ENCODE measurements around the gene GSTT2.
"Not testable (repeated sequence)": the region's sequence is repeated elsewhere in the genome, so short reads cannot be mapped to it uniquely, and the experiment has no call there.

The GSTT2 gene

DNA sequence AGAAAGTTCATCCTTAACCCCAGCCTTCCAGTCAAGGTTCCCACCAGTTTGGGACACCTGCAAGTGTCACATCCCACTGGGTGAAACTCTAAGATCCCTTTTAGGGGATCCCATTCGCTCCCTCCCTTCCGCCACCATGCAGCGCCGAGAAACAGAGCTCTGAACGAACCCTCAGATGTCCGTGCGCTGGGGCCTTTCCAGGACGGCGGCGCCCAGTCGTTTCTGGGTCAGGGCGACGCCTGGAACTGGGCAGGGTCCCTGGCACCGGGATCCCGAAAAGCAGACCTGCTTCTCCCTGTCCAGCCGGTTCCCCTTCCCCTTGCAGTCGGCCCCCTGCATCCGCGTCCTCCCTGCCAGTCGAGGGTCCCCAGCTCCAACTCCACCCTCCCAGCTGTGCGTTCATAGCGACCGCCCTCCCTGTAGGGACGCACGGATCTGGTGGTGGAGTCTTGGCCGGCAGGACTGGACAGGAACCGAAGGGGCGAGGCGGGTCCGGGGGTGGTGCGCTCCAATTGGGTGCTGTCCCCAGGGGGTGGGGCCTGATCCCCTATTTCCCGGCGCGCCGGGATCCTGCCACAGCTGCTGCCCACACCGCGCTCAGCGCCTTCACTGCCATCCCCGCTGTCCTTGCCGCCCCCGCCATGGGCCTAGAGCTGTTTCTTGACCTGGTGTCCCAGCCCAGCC is at the start of gene GSTT2:
Gene GSTT2 (plus strand): TSS at position 578 of the 684 bp plus-strand sequence.
- DNase-seq (ENCODE audit: low read depth), result not testable (repeated sequence)

DNA sequence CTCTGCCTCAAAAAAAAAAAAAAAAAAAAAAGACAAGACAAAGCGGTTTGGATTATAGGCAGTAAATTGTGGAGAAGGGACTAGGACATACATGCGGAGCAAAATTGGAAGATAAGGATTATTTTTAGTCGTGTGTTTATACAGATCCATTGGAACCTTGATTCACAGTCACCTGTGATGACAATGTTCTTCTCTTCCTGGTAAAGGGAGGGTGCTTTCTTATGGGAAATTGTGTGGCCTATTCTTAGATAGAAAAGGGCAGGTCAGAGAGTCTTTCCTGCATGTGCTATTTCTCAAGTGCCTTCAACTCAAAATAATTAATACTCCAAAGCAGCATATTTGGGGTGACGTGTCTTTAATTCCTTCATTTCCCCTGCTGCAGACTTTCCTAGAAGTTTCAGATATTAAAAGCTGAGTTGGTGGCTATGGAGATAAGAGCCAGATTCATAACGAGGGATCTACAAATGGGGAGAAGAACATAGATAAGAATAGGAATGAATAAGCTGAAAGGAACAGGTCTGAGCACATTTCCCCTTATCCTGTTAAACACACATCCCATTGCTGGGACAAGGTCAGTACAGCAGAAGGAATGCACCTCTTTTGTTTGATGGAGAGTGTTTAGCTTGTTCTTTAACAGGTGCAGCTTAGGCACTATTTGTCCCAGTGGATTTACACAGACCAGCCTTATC is 41.5 kb upstream of the GSTT2 start:
- DNase-seq (ENCODE audit: low read depth), result no peak

DNA sequence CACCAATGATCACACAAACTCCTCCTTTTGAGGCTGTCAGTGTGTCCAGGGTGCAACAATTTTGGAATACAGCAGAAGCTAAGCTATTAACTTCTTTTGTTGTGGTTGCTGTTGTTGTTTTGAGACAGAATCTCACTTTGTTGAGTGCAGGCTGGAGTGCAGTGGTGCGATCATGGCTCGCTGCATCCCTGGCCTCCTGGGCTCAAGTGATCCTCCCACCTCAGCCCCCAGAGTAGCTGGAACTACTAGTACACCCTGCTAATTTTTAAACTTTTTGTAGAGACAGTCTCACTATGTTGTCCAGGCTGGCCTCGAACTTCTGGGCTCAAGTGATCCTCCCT is 40.9 kb upstream of the GSTT2 start:
- DNase-seq (ENCODE audit: low read depth), result no peak

DNA sequence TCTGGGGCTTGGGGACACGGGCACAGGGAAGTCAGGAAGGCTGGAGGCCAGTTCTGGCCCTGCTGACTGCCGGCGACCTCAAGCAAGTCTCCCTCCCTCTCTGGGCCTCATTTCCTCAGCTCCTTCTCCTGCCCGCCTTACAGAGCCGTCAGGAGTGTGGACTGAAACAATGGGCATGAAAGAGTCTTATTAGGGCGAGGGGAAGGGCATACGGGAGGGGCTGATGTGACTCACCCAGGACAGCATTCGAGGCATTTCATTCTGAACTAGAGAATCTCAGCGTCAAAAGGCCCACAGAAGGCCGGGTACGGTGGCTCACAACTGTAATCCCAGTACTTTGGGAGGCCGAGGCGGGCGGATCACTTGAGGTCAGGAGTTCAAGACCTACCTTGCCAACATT is 39.8 kb upstream of the GSTT2 start:
- not testable (repeated sequence) for DNase-seq (ENCODE audit: low read depth)

DNA sequence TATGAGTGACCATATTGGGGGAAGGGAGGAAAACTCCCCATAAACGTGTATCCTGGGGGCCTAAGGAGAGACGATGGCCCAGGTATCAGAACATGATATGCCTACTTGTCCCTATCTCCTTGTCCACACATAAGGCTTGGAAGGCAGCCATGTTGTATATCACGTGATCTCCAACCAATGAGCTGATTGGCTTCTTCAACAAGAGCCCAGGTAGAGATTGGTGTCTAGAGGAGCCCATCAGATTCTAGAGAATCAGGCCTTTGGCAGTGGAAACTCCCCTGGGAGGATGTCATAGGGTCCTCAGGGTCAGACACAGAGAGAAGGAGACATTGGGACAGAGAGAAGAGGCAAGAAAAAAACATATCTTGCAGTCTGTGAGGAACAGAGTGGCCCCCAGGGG is 32.5 kb upstream of the GSTT2 start:
- DNase-seq (ENCODE audit: low read depth), result not testable (repeated sequence)

DNA sequence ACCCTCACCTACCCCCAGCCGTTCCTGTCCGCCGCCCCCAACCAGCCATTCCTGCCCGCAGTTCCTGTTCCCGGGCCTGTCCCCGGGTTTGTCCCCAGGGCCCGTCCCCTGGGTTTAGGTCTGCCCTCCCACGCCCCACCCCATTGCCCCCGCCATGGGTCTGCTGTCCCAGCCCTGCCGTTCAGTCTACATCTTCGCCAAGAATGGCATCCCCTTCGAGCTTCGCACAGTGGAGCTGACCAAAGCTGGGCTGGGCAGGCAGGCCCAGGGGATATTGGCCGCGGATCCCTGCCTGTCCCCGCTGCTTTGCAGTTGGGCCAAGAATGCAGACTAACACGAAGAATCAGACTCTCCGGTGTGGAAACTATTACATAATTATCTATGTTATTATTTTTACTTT is 30.2 kb upstream of the GSTT2 start:
- not testable (repeated sequence) for DNase-seq (ENCODE audit: low read depth)

DNA sequence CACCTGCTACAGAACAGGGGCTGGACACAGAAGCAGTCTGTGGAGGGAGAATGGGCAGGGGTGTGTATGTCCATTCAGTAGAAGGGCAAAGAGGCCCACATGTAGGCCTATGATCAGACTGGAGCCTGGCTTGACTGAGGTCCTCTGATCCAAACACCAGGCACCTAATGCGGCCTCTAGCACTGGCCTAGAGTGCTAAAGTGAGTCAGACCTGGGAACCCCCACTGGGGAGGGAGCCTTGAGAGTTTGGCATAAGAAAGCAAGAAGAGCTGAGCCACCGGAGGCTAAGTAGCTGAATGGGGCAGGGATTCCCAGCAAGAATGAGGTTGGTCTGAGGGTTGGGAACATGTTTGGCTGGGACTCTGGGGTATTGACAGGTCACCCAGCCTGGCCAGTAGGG is 28.6 kb upstream of the GSTT2 start:
- not testable (repeated sequence) for DNase-seq (ENCODE audit: low read depth)

DNA sequence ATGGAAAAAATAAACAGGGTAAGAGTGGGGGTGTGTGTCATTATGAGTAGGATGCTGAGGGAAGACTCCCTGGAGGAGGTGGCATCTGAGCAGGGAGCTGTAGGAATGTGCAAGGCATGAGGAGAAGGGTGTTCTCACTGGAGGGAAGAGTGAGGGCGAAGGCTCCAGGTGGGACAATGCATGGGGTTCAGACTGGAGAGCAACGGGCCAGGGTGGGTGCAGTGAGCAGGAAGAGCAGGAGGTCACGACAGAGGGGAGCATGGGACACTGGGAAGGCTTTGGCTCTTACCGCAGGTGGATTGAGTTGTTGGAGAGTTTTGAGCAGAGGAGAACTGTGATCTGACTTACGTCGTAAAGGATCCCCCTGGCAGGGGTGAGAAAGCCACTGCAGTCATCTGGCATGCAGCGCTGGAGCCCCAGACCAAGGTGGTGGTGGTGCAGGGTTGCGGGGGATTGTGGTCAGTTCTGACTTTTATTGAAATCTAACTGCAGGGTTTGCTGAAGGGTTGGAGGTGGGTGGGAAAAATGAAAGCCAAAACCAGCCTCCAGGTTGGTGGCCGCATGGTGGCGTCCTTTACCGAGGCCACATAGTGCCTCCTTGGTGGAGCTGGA is 27.0 kb upstream of the GSTT2 start:
- DNase-seq (ENCODE audit: low read depth), result not testable (repeated sequence)

DNA sequence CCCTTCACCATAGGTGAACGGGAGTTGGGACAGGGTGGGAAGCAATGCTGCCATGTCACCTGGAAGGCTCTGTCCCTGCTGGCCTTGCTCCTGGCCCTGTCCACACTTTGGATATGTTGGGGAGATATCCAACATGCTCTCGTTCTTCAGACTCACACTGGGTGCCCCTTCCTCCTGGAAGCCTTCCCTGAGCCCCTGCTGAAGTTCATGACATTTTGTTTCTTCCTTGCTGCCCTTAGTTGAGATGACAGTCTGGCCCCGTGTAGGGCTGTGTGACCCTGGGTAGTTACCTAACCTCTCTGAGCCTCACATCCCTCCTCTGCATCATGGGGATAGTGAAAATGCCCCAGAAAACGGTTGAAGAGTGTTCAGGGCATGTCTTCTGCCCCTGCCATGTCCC is 26.4 kb upstream of the GSTT2 start:
- DNase-seq (ENCODE audit: low read depth), result not testable (repeated sequence)

DNA sequence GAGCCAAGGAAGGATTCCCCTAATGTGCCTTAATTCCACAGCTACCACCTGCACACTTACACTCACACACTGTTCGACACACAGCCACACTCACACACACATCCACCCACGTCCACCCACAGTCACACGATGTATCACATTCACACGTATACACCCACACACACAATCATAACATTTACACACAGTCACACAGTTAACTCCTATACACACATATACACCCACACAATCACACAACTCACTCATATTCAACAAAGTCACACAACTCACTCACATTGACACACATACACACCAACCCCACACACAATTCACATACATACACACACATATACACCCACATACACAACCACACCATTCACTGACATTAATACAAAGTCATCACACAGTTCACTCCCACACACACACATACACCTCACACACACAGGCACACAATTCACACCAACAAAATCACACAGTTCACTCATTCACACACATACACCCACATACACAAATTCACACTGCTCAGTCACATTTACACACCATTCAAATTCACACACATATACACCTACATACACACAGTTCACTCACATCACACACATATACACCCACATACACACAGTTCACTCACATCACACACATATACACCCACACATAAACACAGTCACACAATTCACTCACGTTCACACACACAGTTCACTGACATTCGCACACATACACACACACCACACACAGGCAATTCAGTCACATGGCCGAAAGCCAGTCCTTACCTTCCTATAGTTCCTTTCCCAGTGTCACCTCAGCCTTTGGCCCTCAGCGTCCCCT is 25.5 kb upstream of the GSTT2 start:
- not testable (repeated sequence) for DNase-seq (ENCODE audit: low read depth)

DNA sequence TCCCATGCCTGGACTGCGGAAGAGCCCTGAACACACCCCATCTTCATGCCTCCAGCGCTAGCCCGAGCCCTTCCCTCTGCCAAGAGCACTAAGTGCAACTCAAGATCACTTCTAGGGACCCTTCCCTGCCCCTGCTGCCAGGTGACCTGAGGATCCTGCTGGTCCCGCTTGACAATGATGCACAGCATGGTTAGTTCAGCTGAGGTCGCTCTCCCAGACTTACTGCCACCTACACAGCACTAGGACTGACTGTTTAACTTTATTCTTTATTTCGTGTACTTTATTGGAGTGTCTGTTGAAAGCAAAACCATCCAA is 25.0 kb upstream of the GSTT2 start:
- DNase-seq (ENCODE audit: low read depth), result not testable (repeated sequence)

DNA sequence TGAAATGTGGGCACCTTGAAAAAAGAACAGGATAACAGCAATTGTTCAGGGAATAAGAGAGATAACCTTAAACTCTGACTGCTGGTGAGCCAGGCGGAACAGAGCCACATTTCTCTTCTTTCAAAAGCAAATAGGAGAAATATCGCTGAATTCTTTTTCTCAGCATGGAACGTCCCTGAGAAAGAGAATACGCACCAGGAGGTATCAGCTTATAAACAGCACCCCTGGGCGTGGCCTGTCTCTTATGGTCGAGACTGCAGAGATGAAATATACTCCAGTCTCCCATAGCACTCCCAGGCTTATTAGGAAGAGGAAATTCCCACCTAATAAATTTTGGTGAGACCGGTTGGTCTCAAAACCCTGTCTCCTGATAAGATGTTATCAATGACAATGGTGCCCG is 24.0 kb upstream of the GSTT2 start:
- not testable (repeated sequence) for DNase-seq (ENCODE audit: low read depth)

DNA sequence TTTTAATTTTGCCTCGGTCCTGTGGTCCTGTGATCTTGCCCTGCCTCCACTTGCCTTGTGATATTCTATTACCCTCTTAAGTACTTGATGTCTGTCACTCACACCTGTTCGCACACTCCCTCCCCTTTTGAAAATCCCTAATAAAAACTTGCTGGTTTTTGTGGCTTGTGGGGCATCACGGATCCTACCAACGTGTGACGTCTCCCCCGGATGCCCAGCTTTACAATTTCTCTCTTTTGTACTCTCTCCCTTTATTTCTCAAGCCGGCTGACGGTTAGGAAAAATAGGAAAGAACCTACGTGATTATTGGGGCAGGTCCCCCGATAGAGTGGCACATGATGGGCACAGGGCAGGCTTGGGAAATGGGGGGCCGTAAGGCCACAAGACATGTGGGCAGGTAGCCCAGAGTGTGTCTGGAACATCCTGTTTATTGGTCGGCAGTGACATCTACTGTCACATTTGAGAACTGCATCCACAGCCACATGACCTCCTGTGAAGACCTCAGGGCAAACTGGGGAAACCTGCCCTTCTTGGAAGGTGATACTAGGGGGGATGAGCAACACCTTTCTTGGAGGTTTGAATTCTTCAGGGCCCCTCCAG is 23.5 kb upstream of the GSTT2 start:
- DNase-seq (ENCODE audit: low read depth), result peak; percentile 62

DNA sequence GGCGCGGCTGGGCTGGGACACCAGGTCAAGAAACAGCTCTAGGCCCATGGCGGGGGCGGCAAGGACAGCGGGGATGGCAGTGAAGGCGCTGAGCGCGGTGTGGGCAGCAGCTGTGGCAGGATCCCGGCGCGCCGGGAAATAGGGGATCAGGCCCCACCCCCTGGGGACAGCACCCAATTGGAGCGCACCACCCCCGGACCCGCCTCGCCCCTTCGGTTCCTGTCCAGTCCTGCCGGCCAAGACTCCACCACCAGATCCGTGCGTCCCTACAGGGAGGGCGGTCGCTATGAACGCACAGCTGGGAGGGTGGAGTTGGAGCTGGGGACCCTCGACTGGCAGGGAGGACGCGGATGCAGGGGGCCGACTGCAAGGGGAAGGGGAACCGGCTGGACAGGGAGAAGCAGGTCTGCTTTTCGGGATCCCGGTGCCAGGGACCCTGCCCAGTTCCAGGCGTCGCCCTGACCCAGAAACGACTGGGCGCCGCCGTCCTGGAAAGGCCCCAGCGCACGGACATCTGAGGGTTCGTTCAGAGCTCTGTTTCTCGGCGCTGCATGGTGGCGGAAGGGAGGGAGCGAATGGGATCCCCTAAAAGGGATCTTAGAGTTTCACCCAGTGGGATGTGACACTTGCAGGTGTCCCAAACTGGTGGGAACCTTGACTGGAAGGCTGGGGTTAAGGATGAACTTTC is 18.7 kb upstream of the GSTT2 start, which contains the start of gene GSTT2B:
Gene GSTT2B (minus strand): TSS at position 112 of the 688 bp plus-strand sequence. CDS start 64 bp downstream, at position 48.
- not testable (repeated sequence) for DNase-seq (ENCODE audit: low read depth)

DNA sequence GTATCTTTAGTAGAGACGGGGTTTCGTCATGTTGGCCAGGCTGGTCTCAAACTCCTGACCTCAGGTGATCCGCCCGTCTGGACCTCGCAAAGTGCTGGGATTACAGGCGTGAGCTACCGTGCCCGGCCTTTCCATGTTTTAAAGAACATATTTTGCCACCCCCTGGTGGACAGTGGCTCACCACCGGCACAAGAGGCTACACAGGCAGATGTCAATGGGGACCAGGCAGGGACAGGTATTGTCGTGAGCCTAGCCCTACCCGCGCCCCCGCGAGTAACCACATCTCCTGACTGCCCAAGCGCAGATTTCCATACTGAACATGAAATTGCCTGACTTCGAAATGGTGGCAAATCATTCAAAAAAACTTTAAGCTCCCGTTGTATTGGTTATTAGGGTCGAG is 13.8 kb upstream of the GSTT2 start:
- DNase-seq (ENCODE audit: low read depth), result not testable (repeated sequence)

DNA sequence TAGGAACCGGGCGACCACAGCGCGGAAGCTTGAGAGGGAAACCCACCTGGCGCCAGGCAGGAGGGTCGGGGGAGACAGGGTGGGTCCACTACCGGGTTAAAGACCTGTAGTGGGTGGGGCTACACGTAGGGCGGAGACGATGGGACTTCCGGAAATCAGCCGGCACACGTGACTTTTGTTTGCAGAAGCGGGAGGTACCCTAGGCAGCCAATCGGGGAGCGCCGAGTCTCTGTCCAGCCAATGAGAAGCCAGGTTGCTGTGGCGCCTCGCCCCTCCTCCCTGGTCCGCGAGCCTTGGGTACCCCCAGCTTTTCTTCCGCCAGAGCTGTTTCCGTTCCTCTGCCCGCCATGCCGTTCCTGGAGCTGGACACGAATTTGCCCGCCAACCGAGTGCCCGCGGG is 13.4 kb upstream of the GSTT2 start, which contains the start of gene DDTL:
Gene DDTL (plus strand): TSS at position 321 of the 400 bp plus-strand sequence. CDS start 27 bp downstream, at position 348.
- DNase-seq (ENCODE audit: low read depth), result not testable (repeated sequence)

DNA sequence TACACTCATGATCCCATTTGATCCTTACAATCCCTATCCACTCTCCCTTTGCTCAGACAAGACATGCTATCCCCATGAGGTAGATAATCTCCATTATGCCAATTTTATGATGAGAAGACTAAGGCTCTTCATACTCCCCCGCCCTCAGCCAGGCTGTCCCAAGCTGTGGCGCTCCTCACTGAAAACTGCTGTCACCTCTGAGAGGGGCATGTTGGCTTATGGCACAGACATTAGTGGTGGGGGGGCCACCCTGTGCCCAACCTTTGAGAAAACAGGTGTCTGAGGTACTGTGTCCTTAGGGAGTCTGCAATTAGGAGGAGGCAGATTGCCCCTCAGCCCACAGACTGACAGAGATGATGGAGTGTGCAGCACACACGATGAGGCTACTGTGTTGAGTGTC is 10.9 kb upstream of the GSTT2 start:
- no peak for DNase-seq (ENCODE audit: low read depth)

DNA sequence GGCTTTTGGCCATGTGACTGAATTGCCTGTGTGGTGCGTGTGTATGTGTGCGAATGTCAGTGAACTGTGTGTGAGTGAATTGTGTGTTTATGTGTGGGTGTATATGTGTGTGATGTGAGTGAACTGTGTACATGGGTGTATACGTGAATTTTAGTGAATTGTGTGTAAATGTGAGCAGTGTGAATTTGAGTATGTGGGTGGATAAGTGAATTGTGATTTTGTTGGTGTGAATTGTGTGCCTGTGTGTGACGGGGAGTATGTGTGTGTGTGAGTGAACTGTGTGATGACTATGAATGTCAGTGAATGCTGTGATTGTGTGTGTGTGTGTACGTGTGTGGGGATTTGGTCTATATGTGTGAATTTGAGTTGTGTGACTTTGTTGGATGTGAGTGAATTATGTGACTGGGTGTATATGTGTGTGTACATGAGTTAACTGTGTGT is 9.7 kb upstream of the GSTT2 start:
- DNase-seq (ENCODE audit: low read depth), result no peak

DNA sequence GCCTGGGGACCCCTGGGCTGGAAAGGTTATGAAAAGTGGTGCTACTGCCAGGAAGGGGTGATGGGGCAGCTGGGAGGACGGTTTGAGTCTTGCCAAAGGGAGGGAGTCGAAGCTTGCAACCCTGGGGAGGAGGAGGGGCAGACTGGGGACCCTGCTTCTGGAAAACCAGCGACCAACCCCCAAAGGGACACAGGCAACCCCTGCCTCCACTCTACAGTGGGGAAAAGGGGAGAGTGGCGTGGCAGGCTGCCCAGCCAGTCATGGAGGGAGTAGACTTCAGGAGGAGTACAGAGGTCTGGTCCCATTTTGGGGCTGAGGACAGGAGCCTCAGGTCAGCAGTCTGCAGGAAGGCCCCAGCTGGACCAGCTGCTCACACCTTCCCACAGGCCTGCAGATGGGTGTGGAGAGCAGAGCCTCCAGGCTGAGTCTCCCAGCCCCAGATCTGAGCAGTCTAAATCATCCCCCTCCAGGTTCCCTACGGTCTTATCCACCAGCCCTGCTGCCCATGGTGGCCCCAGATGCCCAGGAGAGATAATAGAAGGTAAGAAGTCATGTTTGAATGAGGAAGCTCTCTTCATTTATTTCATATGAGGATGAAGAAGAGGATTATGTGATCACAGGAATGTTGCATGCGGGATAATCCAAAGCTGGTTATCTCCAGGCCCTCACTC is 9.0 kb upstream of the GSTT2 start:
- DNase-seq (ENCODE audit: low read depth), result no peak

DNA sequence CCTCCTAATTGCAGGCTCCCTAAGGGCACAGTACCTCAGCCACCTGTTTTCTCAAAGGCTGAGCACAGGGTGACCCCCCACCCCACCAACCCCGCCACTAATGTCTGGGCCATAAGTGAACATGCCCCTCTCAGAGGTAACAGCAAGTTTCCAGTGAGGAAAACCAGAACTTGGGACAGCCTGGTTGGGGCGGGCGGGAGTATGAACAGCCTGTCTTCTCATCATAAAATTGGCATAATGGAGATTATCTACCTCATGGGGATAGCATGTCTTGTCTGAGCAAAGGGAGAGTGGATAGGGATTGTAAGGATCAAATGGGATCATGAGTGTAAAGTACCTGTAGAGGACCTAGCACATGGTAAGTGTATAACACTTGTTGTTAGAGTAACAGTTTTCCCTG is 8.0 kb upstream of the GSTT2 start:
- DNase-seq (ENCODE audit: low read depth), result not testable (repeated sequence)

DNA sequence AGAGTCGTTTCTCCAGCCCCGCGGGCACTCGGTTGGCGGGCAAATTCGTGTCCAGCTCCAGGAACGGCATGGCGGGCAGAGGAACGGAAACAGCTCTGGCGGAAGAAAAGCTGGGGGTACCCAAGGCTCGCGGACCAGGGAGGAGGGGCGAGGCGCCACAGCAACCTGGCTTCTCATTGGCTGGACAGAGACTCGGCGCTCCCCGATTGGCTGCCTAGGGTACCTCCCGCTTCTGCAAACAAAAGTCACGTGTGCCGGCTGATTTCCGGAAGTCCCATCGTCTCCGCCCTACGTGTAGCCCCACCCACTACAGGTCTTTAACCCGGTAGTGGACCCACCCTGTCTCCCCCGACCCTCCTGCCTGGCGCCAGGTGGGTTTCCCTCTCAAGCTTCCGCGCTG is 5.6 kb upstream of the GSTT2 start, which contains the start of gene DDT:
Gene DDT (minus strand): TSS at position 97 of the 400 bp plus-strand sequence. CDS start 27 bp downstream, at position 70.
- not testable (repeated sequence) for DNase-seq (ENCODE audit: low read depth)
